Lung (tissue), 12 donors: ENCODE results near the gene VASH1. TPM values are rescaled to one million over a fixed set of nuclear protein-coding genes. Genes with fewer than 3 reads are reported as not detected.
"Not testable (repeated sequence)": the region's sequence is repeated elsewhere in the genome, so short reads cannot be mapped to it uniquely, and the experiment has no call there.

Experiments used
- ATAC-seq: fragments of 200-7000 bp; cut with Tn5 transposase; one replicate; pipeline ENCODE4 v1.9.1; 2020; ENCODE audit warnings: moderate number of reproducible peaks; ENCODE audit not compliant: insufficient read depth, low FRiP score
- DNase-seq, 3 donors: peaks; one replicate each; pipeline ENCODE4 v3.0.0-alpha.2; 2013 to 2017
- H3K27ac ChIP-seq, 2 donors: one replicate each; pipeline ENCODE4 v1.5.1; 2013; ENCODE audit warnings: mild to moderate bottlenecking in 2 of 2, moderate library complexity in 2 of 2, control low read depth in 1 of 2, inconsistent platforms in 1 of 2, low read depth in 1 of 2, low read length in 1 of 2
- H3K27me3 ChIP-seq, 3 donors: one replicate each; pipeline ENCODE4 v1.5.1; 2013; ENCODE audit warnings: low read length in 2 of 3; ENCODE audit not compliant: control insufficient read depth in 3 of 3, insufficient read depth in 3 of 3
- H3K36me3 ChIP-seq, 4 donors: one replicate each; pipeline ENCODE4 v1.5.1; 2013; ENCODE audit warnings: low read length in 4 of 4, mild to moderate bottlenecking in 1 of 4, moderate library complexity in 1 of 4; ENCODE audit not compliant: control insufficient read depth in 4 of 4, insufficient read depth in 4 of 4
- H3K4me1 ChIP-seq, 5 donors: one replicate each; pipeline ENCODE4 v1.5.1; 2013; ENCODE audit warnings: low read length in 5 of 5, mild to moderate bottlenecking in 2 of 5, moderate library complexity in 1 of 5; ENCODE audit not compliant: control insufficient read depth in 5 of 5, insufficient read depth in 5 of 5
- H3K4me3 ChIP-seq: one replicate; pipeline ENCODE4 v1.5.1; 2013; ENCODE audit warnings: mild to moderate bottlenecking, control low read depth, moderate library complexity
- H3K9ac ChIP-seq, 2 donors: one replicate each; pipeline ENCODE4 v1.5.1; 2013; ENCODE audit warnings: low read length in 2 of 2, control low read depth in 1 of 2; ENCODE audit not compliant: insufficient read depth in 1 of 2
- H3K9me3 ChIP-seq, 4 donors: one replicate each; pipeline ENCODE4 v1.5.1; 2013; ENCODE audit warnings: low read length in 3 of 4, mild to moderate bottlenecking in 1 of 4, moderate library complexity in 1 of 4; ENCODE audit not compliant: control insufficient read depth in 4 of 4, insufficient read depth in 3 of 4
- WGBS, 2 donors: extraction: QIAGEN DNeasy Blood & Tissue Kit; methylation state at CpG; one replicate each; pipeline ENCODE4 v1.1.7; 2013; 5-methylcytosine and 5-hydroxymethylcytosine counted together
- polyA plus RNA-seq, 2 donors: library from polyadenylated mRNA; stranded (reverse); fragments of 200-250 nt; gene quantifications; one replicate each; pipeline ENCODE4 v1.2.1, GENCODE V29; 2013
- total RNA-seq, 2 donors: library from RNA; depleted of rRNA in 1 of 2; stranded (reverse); fragments of >200 nt in 1 of 2; gene quantifications; one replicate each; pipeline ENCODE4 v1.2.1, GENCODE V29; 2014 to 2021
- TF ChIP-seq, protein P1 (sequence below): IDR thresholded peaks from 2 replicates; pipeline ENCODE4 v1.5.1; 2012; ENCODE audit warnings: mild to moderate bottlenecking; ENCODE audit errors: control extremely low read depth, extremely low read depth
- donor health status: control.
- donor health status: control.
- donor health status: Bipolar disorder and iron deficiency.
- donor health status: healthy.
- donor health status: DM: yes; HTN: yes; CAD: no.

The VASH1 gene
- total and polyA plus RNA-seq, 4 donors, result 10.5 to 25.4 (median 18.0) TPM

DNA sequence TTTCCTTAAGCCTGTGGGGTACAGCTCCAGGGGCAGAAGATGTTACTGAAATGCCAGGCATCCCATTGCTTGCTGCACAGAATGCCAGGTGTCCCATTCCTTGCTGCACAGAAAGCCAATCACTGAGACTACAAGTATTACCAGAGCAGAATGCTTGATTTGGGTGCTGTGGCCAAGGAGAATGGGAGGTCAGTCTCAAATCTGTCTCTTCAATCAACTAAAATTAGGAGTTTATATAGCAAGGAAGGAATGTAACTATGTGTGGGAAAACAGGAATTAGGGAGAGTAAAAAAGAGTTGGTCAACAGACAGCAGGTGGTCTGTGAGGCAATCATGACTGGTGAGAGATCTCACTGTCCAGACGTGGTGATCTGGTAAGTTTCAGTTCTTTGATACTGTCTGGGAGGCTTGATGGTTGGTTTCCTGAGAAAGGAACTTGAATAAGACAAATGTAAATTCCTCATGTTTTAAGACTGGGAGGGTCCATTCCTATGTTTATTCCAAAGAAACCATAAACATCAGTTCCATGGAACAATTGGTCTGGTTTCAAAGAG, 31.2 kb upstream of the VASH1 start:
- no peak for DNase-seq
- no peak for ATAC-seq
- Histone ChIP-seq H3K4me1 (peaks cover 0 to 6% (median 0%) of the 10 kb centered on the region in 5 donors), H3K9ac (no peak overlapping the region), H3K9me3 (peaks cover 0 to under 1% (median 0%) of the 10 kb centered on the region in 4 donors), H3K27me3 (no peaks in the 10 kb centered on the region), H3K36me3 (no peaks in the 10 kb centered on the region), H3K27ac (no peak overlapping the region), H3K4me3 (no peak overlapping the region)
- 17 to 25% methylated on average over 1 of the region's 1 CpG for WGBS, 2 donors
- TF ChIP-seq, protein P1, sequence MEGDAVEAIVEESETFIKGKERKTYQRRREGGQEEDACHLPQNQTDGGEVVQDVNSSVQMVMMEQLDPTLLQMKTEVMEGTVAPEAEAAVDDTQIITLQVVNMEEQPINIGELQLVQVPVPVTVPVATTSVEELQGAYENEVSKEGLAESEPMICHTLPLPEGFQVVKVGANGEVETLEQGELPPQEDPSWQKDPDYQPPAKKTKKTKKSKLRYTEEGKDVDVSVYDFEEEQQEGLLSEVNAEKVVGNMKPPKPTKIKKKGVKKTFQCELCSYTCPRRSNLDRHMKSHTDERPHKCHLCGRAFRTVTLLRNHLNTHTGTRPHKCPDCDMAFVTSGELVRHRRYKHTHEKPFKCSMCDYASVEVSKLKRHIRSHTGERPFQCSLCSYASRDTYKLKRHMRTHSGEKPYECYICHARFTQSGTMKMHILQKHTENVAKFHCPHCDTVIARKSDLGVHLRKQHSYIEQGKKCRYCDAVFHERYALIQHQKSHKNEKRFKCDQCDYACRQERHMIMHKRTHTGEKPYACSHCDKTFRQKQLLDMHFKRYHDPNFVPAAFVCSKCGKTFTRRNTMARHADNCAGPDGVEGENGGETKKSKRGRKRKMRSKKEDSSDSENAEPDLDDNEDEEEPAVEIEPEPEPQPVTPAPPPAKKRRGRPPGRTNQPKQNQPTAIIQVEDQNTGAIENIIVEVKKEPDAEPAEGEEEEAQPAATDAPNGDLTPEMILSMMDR, result no peak

DNA sequence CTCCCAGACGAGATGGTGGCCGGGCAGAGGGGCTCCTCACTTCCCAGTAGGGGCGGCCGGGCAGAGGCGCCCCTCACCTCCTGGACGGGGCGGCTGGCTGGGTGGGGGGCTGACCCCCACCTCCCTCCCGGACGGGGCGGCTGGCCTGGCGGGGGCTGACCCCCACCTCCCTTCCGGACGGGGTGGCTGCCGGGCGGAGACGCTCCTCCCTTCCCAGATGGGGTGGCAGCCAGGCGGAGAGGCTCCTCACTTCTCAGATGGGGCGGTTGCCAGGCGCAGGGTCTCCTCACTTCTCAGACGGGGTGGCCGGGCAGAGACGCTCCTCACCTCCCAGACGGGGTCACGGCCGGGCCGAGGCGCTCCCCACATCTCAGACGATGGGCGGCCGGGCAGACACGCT, 26.8 kb upstream of the VASH1 start:
- not testable (repeated sequence) for H3K4me1 ChIP-seq, H3K27me3 ChIP-seq, H3K4me3 ChIP-seq, DNase-seq, ATAC-seq, H3K27ac ChIP-seq, H3K9me3 ChIP-seq, H3K36me3 ChIP-seq, H3K9ac ChIP-seq
- WGBS, 2 donors, result 92 to 95% methylated on average over 20 to 31 of the region's 31 CpGs

DNA sequence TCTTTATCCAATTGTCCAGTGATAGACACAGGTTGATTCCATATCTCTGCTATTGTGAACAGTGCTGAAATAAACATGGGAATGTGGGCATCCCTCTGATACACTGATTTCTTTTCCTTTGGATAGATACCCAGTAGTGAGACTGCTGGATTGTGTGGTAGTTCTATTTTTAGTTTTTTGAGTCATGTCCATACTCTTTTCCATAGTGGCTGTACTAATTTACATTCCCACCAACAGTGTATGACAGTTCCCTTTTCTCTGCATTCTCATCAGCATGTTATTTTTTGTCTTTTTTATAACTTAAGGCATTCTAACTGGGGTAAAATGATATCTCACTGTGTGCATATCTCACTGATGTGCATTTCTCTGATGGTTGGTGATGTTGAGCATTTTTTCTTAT, 24.8 kb upstream of the VASH1 start:
- TF ChIP-seq, protein P1, result no peak
- no peak for ATAC-seq

DNA sequence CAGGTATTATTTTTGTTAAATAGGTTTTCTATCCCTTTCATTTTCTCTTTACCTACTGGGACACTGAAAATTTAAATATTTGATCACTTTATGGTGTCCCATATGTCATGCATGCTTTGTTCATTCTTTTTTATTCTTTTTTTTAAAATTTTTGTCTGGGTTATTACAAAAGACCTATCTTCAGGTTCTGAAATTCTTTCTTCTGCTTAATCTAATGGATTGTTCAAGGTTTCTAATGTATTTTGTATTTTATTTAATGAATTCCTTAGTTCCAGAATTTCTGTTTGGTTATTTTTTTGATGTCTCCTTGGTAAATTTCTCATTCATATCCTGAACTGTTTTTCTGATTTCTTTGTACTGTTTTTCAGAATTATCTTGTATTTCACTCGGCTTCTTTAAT, 20.2 kb upstream of the VASH1 start:
- DNase-seq, result no peak
- no peak for ATAC-seq
- Histone ChIP-seq H3K9me3 (peaks cover 0 to 8% (median 3%) of the 10 kb centered on the region in 4 donors), H3K4me1 (no peaks in the 10 kb centered on the region), H3K27ac (no peak overlapping the region), H3K36me3 (no peaks in the 10 kb centered on the region), H3K27me3 (no peaks in the 10 kb centered on the region), H3K9ac (no peak overlapping the region), H3K4me3 (no peak overlapping the region)
- TF ChIP-seq, protein P1, result no peak
- 88 to 91% methylated on average over 1 of the region's 1 CpG for WGBS, 2 donors

More for the DNA sequence above, 24.8 kb upstream of the VASH1 start:
- Histone ChIP-seq H3K4me1 (no peaks in the 10 kb centered on the region), H3K9ac (no peak overlapping the region), H3K4me3 (no peak overlapping the region), H3K27me3 (no peaks in the 10 kb centered on the region), H3K9me3 (peaks cover 0 to 7% (median 2%) of the 10 kb centered on the region in 4 donors), H3K27ac (no peak overlapping the region), H3K36me3 (no peaks in the 10 kb centered on the region)
- DNase-seq, result no peak
